HG02759 (cell line): ENCODE results near the gene SSBP1.
A peak's percentile ranks its signal among the peaks of the same experiment; 100 is the strongest.
"Not testable (repeated sequence)": the region's sequence is repeated elsewhere in the genome, so short reads cannot be mapped to it uniquely, and the experiment has no call there.

Source experiments
- ATAC-seq: cut with Tn5 transposase; IDR thresholded peaks from one replicate; pipeline ENCODE4 v1.9.1; 2021; ENCODE audit warnings: mild to moderate bottlenecking, moderate library complexity; ENCODE audit not compliant: unreplicated experiment

Gene SSBP1

DNA sequence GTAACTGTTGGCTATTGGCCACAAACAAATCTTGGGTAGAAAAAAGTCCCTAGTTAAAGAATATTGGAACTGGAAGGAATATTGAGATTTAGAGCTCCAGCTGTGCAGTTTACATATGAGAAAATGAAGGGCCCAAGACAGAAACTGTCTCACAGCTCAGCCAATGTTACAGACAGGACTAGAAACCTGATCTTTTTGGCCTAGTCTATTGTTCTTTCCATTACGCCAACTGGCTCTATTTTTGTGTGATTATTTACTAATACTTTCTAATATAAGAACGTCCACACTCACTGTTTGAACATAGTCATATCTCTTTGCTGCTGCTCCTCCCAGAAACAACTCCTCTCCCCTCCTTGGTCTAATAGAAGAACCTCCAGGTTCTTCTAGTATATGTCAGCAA, 28.8 kb upstream of the SSBP1 start:
- no peak for ATAC-seq

GRCh38 chr7:141709749-141710148, 28.4 kb upstream of the SSBP1 start:
- no peak for ATAC-seq

GRCh38 chr7:141710301-141710700, 27.9 kb upstream of the SSBP1 start:
- no peak for ATAC-seq

DNA sequence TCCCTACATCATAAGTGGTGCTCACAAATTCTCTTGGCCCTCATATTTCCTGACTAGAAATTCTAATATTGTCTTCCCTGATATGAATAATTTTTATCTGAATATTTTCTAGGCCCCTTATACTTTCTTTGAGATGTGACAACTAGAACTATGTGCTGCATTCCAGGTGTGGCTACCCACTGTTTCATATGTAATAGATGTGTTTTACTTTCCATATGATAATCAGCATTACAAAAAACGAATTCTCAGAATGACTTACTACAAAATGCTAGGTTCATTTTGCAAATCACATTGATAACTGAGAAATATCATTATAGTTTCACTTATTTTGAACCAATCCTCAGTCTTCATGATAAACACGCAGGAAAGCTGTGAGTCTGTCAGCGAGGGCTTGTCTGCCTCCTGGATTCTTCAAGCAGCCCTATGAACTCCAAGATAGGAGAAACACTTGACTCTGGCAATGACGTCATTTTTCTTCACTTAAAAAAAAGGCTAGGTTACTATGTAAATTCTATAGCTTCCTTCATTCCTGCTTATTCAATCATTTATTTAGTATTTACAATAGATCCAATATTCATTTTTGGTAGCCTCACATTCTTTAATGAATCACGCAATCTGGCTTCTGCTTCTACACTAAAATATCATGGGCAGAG, 25.4 kb upstream of the SSBP1 start:
- no peak for ATAC-seq

DNA sequence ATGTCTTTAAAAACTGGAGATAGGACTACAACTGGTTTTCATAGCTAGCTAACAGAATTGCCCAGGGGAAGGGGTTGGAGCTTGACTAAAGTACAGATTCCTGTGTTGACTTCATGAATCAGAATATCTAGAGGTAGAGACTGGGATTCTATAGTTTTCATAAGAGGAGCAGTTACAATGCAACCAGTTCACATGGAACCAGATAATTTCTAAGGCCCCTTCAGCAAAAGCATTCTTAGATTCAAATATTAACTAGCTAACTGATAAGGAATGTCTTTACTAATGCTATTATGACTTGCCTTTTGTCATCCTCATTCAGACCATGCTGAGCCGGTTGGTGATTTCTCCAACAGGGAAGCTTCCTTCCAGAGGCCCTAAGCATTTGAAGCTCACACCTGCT, 24.3 kb upstream of the SSBP1 start:
- no peak for ATAC-seq

DNA sequence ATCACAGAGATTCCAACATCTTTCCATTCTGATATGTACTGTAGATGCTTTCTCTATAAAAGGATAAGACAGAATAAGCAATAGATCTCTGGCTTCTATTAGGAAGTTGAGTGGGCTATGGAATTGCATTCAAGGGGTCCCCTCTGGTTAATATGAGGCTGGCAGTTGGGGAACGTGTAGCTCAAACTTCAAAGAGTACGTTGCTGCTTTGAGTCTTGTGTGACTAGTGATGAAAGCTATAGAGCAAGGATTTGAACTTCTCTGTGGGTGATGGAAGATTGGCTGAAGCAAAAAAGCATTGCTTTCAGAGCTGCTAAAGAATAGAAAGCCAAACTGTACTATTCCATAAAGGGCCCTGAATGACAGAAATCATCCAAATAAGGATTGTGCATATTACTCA, 23.6 kb upstream of the SSBP1 start:
- ATAC-seq: no peak

- ATAC-seq: no peak
These were observed 23.1 kb upstream of the SSBP1 start for GRCh38 chr7:141715018-141715417.

DNA sequence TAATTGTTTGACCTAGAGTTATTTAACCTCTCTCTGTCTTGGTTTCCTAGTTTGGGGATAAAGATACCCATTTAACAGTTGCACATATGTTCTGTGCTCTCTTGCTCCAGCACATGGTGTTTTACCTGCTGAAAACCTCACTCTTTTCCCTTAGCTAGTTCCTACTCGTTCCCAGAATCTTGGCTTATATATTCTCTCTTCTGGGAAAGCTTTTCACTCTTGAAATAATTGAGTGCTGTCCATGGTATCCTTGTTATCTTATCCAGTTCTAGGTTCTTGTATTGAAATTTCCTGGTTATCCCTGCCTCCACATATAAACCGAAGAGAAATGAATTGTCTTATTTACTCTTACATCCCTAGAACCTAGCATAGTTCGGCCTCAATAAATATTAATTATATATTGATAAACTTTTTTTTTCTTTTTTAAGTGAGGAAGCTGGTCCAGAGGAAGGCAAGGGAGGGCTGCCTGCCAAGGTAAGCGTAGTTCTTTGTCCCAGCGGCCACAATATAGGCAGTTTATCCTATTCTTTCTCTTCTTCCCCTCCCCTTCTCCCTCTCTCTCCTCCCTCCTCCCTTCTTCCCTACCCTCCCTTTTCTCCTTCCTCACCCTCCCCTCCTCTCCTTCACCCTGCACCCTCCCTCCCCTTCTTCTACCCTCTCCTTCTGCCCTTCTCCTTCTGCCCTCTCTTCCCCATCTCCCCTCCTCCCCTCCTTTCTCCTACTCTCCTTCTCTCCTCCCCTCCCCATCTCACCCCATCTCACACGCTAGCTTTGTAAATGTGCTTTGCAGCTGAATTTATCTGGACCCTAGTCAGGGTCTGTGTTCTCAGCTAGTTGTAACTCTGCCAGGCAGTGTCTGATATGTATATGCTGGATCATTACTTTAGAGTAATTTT, 22.1 kb upstream of the SSBP1 start:
- no peak for ATAC-seq

DNA sequence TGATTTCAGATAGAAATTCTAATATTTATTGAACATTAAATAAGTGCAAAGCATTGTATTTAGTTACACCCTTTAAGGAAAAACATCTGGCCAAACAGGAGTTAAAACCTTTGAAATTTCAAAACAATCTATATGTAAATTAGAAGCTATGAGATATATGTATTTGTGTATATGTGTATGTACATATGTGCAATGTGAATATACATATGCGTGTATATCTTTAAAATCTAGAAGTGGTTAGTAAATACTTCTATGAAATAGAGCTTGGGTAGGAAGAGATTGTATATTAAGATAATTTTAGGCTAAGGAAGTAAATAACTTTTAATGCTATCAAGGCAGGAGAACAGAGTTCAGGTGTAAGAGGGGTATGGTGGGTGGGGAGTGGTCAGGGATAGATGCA, 20.7 kb upstream of the SSBP1 start:
- ATAC-seq: no peak

- peak; percentile 56 for ATAC-seq
These were observed 15.6 kb upstream of the SSBP1 start for GRCh38 chr7:141722529-141722928.

- no peak for ATAC-seq
These were observed 9.1 kb upstream of the SSBP1 start for GRCh38 chr7:141729020-141729419.

GRCh38 chr7:141731476-141732149, 6.5 kb upstream of the SSBP1 start:
- ATAC-seq: no peak

DNA sequence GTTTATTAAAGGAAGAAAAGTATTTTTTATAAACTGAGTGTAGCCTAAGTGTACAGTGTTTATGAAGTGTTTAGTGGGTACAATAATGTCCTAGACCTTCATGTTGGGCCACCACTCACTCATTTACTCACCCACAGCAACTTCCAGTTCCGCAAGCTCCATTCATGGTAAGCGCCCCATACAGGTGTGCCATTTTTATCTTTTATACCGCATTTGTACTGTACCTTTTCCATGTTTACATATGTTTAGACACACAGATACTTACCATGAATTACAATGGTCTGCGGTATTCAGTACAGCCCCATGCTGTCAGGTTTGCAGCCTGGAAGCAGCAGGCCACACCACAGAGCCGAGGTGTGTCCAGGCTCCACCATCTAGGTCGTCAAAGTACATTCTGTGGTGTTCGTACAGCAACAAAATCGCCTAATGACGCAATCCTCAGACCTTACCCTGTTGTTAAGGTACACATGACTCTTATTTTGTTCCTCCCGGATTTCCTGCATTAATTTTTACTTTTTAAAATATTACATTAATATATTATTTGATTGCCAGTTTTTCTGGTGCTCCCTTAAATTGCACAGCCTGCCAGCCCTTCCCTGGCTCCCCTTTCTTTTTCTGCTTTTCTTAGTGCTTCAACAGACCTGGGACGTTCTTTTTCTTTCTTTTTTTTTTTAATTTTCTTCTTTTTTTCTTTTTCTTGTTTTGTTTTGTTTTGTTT, 881 bp upstream of the SSBP1 start:
- no peak for ATAC-seq

GRCh38 chr7:141738592-141739013, 445 bp downstream of the SSBP1 start:
- no peak for ATAC-seq

DNA sequence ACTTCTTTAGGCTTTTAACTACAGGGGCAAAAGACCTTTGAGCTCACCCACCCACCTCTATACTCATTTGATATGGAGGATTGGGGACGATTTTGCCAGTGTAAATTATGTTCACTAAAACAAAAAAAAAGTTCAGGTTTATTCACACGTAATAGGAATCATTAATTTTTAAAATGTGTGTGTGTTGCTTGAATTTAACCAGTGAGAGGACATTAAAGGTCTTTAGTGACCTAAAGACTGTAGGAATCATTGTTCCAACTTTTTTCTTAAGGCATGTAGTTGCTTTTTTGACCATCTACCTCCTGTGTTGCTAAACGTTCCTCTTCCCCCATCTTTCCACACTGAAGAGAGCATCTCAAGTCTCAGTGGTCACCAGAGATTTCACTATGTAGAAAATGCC, 1.1 kb downstream of the SSBP1 start:
- no peak for ATAC-seq

GRCh38 chr7:141742229-141742628, 4.1 kb downstream of the SSBP1 start:
- ATAC-seq: no peak

- ATAC-seq: no peak
These were observed 6.0 kb downstream of the SSBP1 start for GRCh38 chr7:141744131-141744530.

DNA sequence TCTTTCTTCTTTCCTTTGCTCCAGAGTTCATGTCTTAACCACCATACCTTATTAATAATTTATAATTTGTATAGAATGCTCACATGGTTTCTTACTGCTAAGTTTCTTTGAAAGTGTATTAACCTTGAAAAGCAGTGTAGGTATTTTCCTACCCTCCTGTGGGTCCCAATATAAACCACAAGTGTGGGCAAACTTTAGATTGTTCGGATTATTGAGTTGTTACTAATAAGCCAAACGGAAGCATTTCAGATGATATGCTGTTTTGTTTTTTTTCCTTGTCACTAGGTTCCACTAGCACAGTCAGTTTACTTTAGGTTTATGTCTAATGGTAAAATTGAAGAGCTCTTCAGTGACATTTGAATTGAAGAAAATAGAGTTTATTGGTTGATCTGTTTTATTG, 10.2 kb downstream of the SSBP1 start:
- no peak for ATAC-seq

DNA sequence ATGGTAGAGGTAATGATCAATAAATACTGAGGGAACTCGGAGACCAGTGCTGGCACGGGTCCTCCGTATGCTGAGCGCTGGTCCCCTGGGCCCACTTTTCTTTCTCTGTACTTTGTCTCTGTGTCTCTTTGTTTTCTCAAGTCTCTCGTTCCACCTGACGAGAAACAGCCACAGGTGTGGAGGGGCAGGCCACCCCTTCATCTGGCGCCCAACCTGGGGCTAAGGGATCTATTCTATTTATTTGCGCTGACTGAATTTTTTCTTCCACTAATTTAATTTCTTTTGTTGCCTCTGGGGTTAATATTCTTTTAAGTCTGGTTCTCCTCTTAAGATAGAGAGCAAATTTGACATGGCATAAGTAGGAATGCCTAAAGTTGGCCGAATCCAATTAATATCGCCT, 13.7 kb downstream of the SSBP1 start:
- not testable (repeated sequence) for ATAC-seq

GRCh38 chr7:141752634-141753033, 14.5 kb downstream of the SSBP1 start:
- ATAC-seq: no peak

DNA sequence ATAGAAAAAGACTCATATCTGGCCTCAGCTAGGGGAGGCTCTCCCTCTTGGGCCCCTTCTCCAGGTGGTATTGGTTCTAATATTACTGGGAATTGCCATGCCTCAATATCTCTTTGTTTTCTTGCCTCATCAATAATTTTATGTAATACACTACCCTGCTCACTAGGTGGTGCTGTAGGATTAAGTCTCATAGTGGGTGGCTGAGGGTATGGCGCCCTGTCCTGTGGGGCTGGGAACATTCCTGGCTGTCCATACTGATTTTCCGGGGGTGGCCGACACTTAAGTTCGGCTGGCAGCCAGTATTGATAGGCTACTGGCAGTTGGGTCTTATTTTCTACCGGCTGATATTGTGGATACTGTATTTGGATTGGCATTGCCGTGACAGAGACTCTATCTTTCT, 16.8 kb downstream of the SSBP1 start:
- ATAC-seq: no peak
